CD4-positive, alpha-beta T cell treated with Interleukin-4 for 1 hour (primary cell): ENCODE measurements around the gene SLC26A5.

Experiments
- DNase-seq, 2 donors: peaks; one replicate each; pipeline ENCODE4 v3.0.0-alpha.2; 2020 to 2022

SLC26A5 gene

DNA sequence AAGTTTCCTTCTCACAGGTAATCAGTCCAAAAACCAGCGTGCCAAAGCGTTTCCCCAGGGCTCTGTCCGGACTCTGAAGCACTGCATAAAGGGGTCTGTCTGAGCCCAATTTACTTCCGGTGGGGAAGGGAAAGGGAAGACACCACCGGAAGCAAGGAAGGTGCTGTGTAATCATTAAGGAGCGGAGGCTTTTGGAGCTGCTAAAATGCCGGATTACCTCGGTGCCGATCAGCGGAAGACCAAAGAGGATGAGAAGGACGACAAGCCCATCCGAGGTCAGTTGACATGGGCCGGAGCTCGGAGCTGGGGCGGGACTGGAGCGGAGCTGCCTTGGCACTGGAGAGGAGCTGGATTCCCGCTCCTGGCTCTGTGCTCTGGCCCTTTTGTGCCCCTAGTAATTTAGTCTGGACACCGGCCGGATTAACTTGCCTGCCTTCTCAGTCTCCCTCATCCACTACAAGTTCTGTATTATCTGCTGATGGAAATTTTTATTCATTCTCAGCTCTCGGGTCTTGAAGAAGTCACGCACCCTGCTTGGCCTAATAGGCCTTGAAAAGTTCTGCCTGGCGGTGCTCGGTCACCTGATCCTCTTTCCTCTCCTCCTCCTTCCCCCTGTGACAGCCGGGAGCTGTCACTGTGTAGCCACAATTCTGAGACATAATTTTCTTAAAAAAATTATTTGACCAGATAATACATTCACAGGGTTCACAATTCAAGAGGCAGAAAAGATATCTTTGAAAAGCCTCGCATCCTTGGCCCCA, 98.3 kb downstream of the SLC26A5 start, which contains the start of gene PSMC2:
Gene PSMC2, plus strand, starts transcription at position 137 of the 761 bp plus-strand sequence. Its CDS starts 69 bp downstream, at position 206.
- DNase-seq, result peak; percentile 89 to 91

DNA sequence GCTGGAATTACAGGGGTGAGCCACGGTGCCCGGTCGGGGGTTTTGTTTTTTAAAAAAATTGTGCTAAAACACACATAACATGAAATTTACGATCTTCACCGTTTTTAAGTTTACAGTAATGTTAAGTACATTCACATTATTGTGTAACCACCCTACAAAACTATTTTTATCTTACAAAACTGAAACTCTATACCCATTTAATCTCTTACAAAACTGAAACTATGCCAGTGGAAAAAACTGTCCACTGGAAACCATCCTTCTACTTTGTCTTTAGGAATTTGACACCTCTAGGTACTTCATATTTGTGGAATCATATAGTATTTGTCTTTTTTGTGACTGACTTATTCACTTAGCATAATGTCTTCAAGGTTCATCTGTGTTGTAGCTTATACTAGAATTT, 99.6 kb downstream of the SLC26A5 start:
- no peak for DNase-seq

DNA sequence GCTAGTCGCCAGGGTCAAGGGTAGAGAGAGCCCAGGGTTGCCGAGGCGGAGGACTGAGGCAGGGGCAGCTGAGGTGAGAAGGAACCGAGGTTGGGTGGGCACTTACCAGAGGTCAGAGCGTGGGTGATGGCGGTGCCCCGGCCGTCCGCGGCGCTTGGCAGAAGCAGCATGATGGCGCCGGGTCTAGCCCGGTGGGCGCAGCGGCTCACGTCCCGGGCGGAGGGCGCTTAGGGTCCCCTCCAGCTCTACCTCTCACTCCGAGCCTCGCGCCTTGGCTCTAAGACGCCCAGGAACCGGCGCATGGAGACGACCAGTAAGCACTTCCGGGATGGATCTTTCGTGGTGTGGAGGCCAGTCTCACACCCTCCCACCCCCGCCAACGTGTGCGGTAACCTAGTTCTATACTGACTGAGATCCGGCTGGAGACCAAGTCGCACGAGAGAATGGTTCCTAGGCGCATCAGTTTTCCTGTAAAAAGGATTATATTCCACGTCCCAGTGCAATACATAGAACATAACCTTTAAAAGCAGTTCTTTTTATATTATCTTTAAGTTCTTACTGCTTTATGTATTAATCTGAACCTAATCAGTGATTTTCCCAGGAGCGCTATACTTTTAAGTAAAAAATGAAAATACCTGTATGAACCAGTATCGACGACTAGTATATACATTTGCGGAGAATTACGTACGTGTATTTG, 101.4 kb downstream of the SLC26A5 start, which contains the start of gene DNAJC2:
Gene DNAJC2, minus strand, starts transcription at position 315 of the 697 bp plus-strand sequence. Its CDS starts 145 bp downstream, at position 170.
- DNase-seq, result peak; percentile 88 to 89

DNA sequence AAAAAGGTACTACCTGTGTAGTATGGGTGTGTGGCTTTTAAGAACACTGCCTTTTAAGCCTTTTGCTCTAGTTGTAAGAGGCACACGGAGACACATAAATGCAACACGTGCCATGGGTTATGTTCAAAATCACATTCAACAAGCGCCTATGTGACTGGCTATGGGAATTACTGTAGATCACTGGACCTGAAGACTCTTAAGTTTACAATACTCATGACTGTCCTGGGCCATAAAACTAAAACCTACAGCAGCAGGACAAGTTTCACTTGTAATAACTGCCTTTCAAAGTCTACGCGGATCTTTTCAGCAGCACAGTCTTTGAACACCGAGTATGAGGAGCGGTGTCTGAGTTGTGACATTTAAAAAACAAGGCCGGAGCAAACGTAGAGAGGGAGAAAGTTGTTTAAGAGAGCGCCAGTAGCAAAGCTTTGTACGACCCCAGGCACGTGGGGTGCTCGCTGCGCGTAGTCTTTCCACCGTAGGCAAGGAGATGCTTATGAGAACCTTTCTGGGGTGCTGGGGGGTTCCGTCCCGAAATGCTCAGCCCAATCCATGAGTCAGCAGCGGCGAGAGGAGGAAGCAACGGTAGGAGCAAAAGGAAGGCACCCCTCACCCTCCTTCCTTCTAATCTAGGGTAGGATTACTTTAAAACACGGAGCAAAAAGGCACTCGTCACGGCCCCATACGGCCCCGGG, 102.1 kb downstream of the SLC26A5 start:
- DNase-seq, result peak; percentile 36 to 37

DNA sequence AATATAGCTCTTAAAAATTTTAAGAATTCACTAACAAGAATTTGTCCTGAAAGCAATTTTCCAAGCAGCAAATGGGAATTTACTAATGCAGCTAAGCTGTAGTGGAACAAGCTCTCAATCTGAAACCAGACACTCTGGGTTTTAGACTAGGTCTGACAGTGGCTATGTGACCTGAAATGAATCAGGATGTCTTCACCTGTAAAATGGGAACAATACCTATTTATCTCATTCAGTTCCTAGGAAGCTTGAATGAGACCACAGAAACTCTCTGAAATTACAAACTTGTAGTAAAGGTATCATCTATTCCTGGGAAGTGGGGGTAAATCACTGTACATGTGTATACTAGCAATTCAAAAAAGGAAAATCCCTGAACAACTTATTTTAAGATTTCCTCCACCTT, 102.7 kb downstream of the SLC26A5 start:
- DNase-seq, result no peak

DNA sequence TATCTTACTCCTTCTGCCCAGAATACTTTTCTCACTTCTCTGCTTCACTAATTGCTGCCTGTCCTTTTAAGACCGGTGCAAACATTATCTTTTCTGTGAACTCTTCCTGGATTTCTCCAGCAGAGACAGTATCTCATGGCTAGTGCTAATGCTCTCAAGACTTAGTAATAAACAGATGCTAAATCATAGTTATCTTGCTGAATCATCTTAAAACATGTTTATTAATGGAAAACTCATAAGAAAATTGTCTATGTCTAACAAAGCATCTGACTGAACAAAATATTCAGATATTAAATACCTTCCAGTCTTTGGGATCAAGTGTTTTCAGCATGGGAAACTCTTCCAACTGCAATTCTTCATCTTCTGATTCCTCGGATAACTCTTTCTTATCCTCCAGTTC, 104.5 kb downstream of the SLC26A5 start:
- no peak for DNase-seq

DNA sequence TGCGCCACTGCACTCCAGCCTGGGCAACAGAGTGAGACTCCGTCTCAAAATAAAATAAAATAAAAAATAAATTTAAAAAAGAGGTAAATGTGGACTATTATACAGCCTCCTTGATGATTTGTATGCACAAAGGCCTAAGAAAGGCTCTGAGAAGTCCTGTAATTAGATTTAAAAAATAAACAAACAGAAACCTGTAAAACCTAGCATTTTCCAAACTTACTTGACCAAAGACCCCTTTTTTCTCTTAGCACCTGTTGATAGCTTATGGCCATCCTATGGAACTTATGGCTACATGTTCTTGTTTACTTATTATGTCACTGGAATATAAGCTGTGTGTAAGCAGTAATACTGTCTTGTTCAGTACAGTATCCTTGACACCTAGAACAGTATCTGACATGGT, 107.1 kb downstream of the SLC26A5 start:
- no peak for DNase-seq

DNA sequence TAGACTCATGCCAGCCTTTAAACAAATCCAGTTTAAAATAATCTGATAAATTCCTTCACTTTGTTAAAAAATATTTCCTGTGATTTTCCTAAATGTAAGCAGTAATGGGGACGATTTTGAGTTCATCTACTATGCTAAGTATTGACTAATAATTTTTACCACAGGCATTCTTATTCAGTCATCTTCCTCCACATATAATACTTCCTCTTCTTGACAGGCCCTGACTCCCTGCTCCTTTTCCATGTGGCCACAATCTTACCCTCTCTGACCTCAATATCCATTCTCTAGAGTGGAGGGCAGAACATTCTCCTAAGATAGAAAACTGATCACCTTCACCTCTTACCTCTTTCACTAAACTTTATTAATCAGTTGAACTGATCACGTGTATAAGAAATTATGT, 109.2 kb downstream of the SLC26A5 start:
- DNase-seq, result no peak

DNA sequence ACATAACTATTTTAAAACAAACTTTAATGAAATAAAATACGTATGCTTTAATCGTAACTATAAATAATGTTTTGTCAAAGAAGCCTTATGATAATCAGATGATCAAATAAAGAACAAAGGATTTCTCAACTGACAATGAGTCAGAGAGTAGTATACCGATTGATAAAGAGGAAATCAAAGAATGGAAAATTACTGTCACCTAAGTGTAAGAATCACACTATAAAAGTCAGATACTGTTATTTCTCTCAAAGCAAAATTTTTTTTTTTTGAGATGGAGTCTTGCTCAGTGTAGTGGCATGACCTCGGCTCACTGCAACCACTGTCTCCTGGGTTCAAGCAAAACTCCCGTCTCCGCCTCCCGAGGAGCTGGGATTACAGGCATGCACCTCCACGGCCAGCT, 120.3 kb downstream of the SLC26A5 start:
- DNase-seq, result no peak
